ENCODE measurements around the gene PCAT6. TPM values are rescaled to one million over a fixed set of nuclear protein-coding genes. Genes with fewer than 3 reads are reported as not detected.
"Not testable (repeated sequence)": the region's sequence is repeated elsewhere in the genome, so short reads cannot be mapped to it uniquely, and the experiment has no call there.

PCAT6 gene
- total RNA-seq, 1 experiment from 2014 or later = 0.84 TPM

DNA sequence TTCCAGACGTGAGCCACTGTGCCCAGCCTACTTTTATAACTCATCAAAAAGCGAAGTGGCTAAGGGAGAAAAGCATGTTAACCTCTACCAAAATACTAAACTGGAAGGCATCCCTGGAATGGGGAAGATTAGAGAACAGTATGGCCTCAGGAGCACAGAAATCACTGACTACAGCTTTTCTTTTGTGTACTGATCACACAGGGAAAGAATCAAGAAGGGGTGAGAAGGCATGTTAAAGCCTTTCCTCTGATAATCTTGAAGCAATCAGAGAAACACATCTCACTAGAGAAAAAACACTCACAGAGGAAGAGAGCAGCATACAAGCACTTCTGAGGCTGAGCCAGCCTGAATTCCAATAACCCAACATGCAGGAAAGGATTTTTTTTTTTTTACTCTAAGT lies 10.7 kb downstream of the PCAT6 start:
- CTCF ChIA-PET = no interaction called here
- H3K27ac ChIP-seq (ENCODE audit: low read depth, low read length, poor library complexity, severe bottlenecking) = no peak overlapping the region
- TF ChIP-seq EZH2 (IDR thresholded peaks at IDR 0.05; ENCODE audit: borderline replicate concordance, low read depth, low read length, poor library complexity, severe bottlenecking) = no peak
- TF ChIP-seq, protein P1, sequence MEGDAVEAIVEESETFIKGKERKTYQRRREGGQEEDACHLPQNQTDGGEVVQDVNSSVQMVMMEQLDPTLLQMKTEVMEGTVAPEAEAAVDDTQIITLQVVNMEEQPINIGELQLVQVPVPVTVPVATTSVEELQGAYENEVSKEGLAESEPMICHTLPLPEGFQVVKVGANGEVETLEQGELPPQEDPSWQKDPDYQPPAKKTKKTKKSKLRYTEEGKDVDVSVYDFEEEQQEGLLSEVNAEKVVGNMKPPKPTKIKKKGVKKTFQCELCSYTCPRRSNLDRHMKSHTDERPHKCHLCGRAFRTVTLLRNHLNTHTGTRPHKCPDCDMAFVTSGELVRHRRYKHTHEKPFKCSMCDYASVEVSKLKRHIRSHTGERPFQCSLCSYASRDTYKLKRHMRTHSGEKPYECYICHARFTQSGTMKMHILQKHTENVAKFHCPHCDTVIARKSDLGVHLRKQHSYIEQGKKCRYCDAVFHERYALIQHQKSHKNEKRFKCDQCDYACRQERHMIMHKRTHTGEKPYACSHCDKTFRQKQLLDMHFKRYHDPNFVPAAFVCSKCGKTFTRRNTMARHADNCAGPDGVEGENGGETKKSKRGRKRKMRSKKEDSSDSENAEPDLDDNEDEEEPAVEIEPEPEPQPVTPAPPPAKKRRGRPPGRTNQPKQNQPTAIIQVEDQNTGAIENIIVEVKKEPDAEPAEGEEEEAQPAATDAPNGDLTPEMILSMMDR (conservative IDR thresholded peaks at IDR 0.05; ENCODE audit: low read depth, low read length) = no peak
- no peaks in the 10 kb centered on the region for H3K4me1 ChIP-seq (ENCODE audit: insufficient read depth, low read length, poor library complexity, severe bottlenecking)
- BruUV-seq (replicated peaks) = no TSS peak
- H3K9me3 ChIP-seq (ENCODE audit: low read depth, low read length, poor library complexity, severe bottlenecking) = no peaks in the 10 kb centered on the region
- no peak overlapping the region for H3K4me3 ChIP-seq (ENCODE audit: low read depth, low read length, poor library complexity, severe bottlenecking)
- H3K36me3 ChIP-seq (ENCODE audit: insufficient read depth, low read length, poor library complexity, severe bottlenecking) = no peaks in the 10 kb centered on the region
- intact Hi-C loops (cut with micrococcal nuclease; ENCODE audit: unreplicated experiment) = no loop called here
- DNase-seq (ENCODE audit: low spot score) = no peak
- H3K27me3 ChIP-seq (replicated peaks; ENCODE audit: insufficient read depth, low read depth, low read length, poor library complexity) = no peaks in the 10 kb centered on the region
- POLR2A ChIA-PET (ENCODE audit: low non-redundant PET) = no interaction called here

DNA sequence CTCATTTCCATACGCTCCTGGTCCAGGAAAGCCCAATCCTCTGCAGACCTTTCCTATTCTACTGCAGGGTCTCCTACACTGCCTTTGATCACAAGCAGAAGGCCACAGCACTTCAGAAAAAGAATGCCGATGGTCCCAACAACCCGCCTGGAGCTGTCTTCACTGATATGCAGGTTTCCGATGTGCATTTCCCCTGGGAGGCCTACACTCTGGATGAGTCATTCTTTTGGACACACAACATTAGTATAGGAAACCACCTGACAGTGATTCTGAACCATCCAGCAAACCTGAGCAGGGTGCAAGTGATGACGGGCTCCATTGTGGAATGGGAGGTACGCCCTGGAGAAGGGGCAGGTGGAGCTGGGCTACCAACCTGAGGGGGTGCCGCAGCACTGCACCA lies 15.0 kb downstream of the PCAT6 start:
- Histone ChIP-seq H3K9me3 (ENCODE audit: low read depth, low read length, poor library complexity, severe bottlenecking) (no peaks in the 10 kb centered on the region), H3K4me1 (ENCODE audit: insufficient read depth, low read length, poor library complexity, severe bottlenecking) (no peaks in the 10 kb centered on the region), H3K27me3 (replicated peaks; ENCODE audit: insufficient read depth, low read depth, low read length, poor library complexity) (no peaks in the 10 kb centered on the region), H3K27ac (ENCODE audit: low read depth, low read length, poor library complexity, severe bottlenecking) (no peak overlapping the region), H3K4me3 (ENCODE audit: low read depth, low read length, poor library complexity, severe bottlenecking) (no peak overlapping the region), H3K36me3 (ENCODE audit: insufficient read depth, low read length, poor library complexity, severe bottlenecking) (no peaks in the 10 kb centered on the region)
- BruUV-seq (replicated peaks) = no TSS peak
- no peak for TF ChIP-seq EZH2 (IDR thresholded peaks at IDR 0.05; ENCODE audit: borderline replicate concordance, low read depth, low read length, poor library complexity, severe bottlenecking)
- TF ChIP-seq, protein P1 (conservative IDR thresholded peaks at IDR 0.05; ENCODE audit: low read depth, low read length) = no peak
- no peak for DNase-seq (ENCODE audit: low spot score)
- ChIA-PET CTCF (interaction anchor here (1.1 kb wide), 1 partner anchor 162 kb away, joined by 4 read pairs; no protein-coding TSS in a partner anchor), POLR2A (ENCODE audit: low non-redundant PET) (no interaction called here)
- intact Hi-C loops (cut with micrococcal nuclease; ENCODE audit: unreplicated experiment) = no loop called here

DNA sequence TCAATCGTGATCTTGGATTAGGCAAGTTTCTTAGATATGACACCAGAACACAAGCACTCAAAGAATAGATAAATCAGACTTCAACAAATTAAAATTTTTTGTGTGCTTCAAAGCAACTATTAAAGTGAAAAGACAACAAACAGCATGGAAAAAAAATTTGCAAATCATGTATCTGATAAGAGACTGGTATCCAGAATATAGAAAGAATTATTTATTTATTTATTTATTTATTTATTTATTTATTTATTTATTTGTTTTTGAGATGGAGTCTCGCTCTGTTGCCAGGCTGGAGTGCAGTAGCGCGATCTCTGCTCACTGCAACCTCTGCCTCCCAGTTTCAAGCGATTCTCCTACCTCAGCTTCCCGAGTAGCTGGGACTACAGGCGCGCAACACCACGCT lies 18.5 kb downstream of the PCAT6 start:
- H3K4me1 ChIP-seq (ENCODE audit: insufficient read depth, low read length, poor library complexity, severe bottlenecking); H3K4me3 ChIP-seq (ENCODE audit: low read depth, low read length, poor library complexity, severe bottlenecking); BruUV-seq (replicated peaks); H3K36me3 ChIP-seq (ENCODE audit: insufficient read depth, low read length, poor library complexity, severe bottlenecking); H3K27me3 ChIP-seq (replicated peaks; ENCODE audit: insufficient read depth, low read depth, low read length, poor library complexity); H3K27ac ChIP-seq (ENCODE audit: low read depth, low read length, poor library complexity, severe bottlenecking); intact Hi-C loops (cut with micrococcal nuclease; ENCODE audit: unreplicated experiment); CTCF ChIA-PET; POLR2A ChIA-PET (ENCODE audit: low non-redundant PET); H3K9me3 ChIP-seq (ENCODE audit: low read depth, low read length, poor library complexity, severe bottlenecking); DNase-seq (ENCODE audit: low spot score): not testable (repeated sequence)

DNA sequence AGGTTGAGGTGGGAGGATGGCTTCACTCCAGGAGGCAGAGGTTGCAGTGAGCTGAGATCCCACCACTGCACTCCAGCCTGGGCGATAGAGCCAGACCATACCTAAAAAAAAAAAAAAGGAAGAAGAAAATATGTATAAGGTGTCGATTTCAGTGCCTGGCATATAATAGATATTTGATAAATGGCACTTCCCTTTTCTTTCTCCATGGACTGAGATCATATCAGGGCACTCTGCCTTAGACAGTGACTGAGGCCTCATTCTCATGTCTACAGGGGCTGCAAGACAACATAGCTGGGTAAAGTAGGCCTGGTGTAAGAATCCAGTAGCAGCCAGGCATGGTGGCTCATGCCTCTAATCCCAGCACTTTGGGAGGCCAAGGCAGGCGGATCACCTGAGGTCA lies 21.2 kb downstream of the PCAT6 start:
- Histone ChIP-seq H3K36me3 (ENCODE audit: insufficient read depth, low read length, poor library complexity, severe bottlenecking) (no peaks in the 10 kb centered on the region), H3K9me3 (ENCODE audit: low read depth, low read length, poor library complexity, severe bottlenecking) (no peaks in the 10 kb centered on the region), H3K4me1 (ENCODE audit: insufficient read depth, low read length, poor library complexity, severe bottlenecking) (no peaks in the 10 kb centered on the region), H3K4me3 (ENCODE audit: low read depth, low read length, poor library complexity, severe bottlenecking) (no peak overlapping the region), H3K27me3 (replicated peaks; ENCODE audit: insufficient read depth, low read depth, low read length, poor library complexity) (no peaks in the 10 kb centered on the region), H3K27ac (ENCODE audit: low read depth, low read length, poor library complexity, severe bottlenecking) (no peak overlapping the region)
- TF ChIP-seq EZH2 (IDR thresholded peaks at IDR 0.05; ENCODE audit: borderline replicate concordance, low read depth, low read length, poor library complexity, severe bottlenecking) = no peak
- TF ChIP-seq, protein P1 (conservative IDR thresholded peaks at IDR 0.05; ENCODE audit: low read depth, low read length) = no peak
- ChIA-PET CTCF (no interaction called here), POLR2A (ENCODE audit: low non-redundant PET) (no interaction called here)
- no TSS peak for BruUV-seq (replicated peaks)
- intact Hi-C loops (cut with micrococcal nuclease; ENCODE audit: unreplicated experiment) = no loop called here
- DNase-seq (ENCODE audit: low spot score) = no peak

All from A673 (cell line).